Measurements from ENCODE around the gene SHROOM3.

Gene SHROOM3

GRCh38 chr4:76692761-76693160 is 257.7 kb downstream of the SHROOM3 start:
- DNase-seq (ENCODE audit: low read depth in 2 of 2): no peak

DNA sequence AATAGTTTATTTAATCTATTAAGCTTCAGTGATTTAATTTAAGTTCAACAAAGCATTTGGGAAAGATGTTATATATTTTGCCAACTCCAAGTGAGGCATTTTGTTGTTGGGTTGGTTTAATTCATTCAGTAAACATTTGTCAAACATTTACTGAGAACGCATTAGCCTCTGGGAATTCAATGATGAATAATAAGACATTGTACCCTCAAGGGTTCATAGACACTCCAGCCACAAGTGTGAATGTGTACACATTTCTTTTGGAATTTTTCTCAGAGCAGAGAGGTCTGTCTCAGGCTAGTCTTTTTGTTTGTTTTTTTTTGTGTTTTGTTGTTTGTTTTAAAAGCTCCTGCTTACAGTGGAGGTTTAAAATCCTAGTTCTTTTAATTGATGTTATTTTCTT is 259.0 kb downstream of the SHROOM3 start:
- no peak for DNase-seq (ENCODE audit: low read depth in 2 of 2)

- DNase-seq (ENCODE audit: low read depth in 2 of 2): no peak
Observed at GRCh38 chr4:76696109-76696508, 261.1 kb downstream of the SHROOM3 start.

- no peak for DNase-seq (ENCODE audit: low read depth in 2 of 2)
Observed at GRCh38 chr4:76697129-76697803, 262.2 kb downstream of the SHROOM3 start.

DNA sequence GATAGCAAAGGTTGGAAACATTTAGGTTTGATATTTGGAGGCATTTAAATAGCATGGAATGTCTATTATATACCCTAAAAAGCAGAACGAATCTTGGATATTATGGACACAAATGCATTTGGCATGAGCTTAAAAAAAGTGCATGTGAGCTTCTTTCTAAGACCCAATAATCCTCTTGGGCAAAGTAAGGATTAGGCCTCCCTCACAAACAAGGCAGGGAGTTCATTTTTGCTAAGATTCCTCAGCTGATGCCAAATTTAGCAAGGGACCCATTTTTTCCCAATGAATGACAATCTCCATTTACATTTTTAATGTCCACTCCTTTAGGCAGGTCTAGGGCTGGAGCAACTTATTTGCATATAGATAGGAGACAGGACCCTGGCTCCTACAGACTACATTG is 263.1 kb downstream of the SHROOM3 start:
- DNase-seq (ENCODE audit: low read depth in 2 of 2): no peak

DNA sequence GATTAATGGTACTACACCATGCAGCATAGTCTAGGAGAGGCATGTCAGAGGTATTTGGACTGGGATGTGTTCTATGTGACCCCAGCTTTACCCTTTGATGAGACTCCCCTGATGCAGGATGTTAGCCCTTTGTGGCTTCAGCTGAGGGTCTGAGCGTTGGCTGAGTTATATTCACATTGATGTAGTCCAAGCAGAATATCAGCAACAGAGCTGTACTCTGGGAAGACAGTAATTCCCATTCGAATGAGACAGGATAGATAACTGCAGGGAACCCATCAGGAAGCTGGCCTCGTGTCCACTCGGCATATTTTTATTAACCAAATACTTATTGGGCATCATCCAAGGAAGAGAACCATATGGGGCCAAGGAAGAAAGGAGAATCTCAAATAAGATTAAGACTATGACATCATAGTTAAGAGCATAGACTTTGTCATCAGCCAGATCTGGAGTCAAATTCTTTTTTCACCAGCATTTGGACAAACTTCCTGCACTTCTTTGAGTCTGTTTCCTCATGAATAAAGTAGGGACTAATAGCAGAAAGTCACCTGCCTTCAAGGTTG is 264.8 kb downstream of the SHROOM3 start:
- no peak for DNase-seq (ENCODE audit: low read depth in 2 of 2)

- no peak for DNase-seq (ENCODE audit: low read depth in 2 of 2)
Observed at GRCh38 chr4:76702440-76703122, 267.6 kb downstream of the SHROOM3 start.

DNA sequence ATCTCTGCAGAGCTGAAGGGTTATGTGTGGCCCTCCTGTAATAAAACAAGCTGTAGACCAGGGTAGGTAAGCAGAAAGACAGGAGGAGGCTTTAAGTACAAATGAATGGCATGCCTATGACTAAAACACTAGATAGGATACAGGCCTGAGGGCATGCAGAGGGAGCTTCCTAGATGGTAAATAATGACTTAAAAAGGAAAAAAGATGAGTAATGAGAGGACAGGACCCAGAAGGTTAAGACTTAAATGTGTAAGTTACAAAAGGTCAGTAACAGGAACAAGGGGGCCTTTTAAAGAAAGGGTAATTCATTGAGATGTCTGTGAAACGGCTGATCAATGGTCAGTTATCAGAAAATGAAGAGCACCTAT is 268.1 kb downstream of the SHROOM3 start:
- DNase-seq (ENCODE audit: low read depth in 2 of 2): no peak

DNA sequence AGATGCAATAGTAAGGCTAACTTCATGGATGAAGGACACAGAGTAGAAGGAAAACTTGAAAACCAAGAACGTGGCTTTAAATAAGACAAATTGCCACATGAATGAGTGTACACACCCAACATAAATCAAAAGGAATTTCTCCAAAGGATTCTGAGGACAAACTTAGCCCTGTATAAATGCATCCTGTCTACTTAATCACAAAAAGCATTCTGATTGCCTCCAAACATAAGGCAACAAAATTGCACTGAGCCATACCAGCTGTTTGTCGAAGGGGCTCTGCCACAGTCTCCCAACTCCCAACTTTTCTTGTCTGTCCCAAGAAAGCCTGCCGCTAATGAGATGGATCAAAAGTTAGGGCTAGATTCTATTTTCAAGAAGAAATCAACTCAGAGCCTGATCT is 268.6 kb downstream of the SHROOM3 start:
- DNase-seq (ENCODE audit: low read depth in 2 of 2): no peak

DNA sequence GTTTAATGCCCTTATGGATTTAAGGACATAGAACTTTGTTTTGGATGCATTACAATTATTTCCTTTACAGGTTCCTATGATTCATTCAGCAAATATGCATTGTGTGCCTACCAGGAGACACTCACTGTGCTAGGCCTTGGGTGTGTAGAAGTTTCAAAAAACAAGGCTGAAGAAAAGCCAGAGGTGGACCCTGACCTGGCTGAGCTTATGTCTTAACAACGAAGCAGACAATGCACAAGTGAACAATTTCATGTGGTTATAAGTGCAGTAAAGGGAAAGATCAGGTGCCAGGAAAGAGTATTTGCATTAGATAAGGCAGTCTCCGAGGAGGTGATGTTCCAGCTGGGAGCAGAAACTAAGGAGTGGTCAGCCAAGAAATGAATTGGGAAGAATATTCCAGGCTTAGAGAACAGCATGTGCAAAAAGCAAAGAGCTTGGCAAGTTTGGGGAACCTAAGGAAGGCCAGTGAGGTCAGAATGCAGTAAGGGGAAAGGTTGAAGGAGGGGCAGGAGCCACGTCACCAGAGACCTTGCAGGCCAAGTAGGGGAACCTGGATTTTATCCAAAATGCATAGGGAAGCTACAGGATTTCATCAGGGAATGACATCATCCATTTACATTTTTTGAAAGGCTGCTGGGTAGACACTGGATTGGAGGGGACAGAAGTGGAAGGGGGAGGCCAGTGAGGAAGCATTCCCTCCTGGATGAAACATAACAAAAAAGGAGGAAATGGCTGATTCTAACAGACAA is 269.3 kb downstream of the SHROOM3 start:
- DNase-seq (ENCODE audit: low read depth in 2 of 2): peak; percentile 65

DNA sequence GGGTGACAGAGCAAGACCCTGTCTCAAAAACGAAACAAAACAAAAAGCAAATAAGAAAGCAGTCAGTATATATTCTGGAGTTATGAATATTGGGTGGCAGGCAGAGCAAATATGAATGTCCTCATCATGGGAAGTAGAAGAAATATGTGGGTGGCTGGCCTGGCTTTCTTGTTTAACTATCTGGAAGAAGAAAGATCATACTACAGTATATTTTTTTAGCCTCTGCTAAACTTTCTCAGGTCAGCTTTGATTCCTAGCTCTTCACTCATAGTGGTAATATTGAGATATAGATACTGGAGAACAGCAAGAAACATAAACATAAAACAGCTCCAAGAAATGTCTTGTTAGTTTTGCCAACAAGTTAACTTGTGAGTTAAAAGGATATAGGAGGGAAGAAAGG is 270.4 kb downstream of the SHROOM3 start:
- DNase-seq (ENCODE audit: low read depth in 2 of 2): no peak

GRCh38 chr4:76706581-76706980 is 271.6 kb downstream of the SHROOM3 start:
- no peak for DNase-seq (ENCODE audit: low read depth in 2 of 2)

DNA sequence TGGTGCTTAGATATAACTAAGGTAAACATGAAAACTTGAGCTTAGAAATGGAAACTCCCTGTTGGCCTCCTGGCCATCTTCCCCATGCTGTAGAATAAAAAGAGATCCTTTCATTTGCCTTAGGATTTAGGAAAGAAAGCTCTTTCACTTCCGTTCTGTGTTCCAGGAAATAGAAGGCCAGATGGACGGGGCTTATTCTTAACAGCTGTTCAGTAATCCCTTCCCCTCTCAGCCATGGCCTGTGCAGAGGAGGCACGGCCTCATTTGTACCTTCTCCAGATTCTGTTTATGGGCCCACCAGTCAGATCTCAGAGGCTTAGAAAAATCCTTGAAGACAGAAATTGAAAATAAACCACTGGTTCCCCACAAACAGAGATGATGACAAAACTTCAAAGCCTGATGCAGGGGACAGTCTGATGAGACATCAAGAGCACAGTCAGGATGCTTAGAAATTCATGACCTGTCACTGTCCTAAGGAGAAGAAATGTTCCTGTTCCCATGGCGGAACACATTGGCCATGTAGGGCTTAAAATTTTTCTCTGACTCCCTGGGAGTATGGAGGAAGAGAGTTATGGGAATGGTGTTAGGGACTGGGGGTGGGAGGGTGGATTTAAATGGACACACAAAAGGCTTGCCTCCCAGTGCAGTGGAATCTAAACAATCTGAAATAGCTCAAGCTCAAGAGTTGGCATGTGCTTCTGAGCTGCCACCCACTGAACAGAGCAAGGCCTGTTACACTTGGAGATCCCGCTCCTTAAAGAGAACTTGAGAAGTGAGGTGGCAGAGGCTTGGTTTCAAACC is 274.1 kb downstream of the SHROOM3 start:
- DNase-seq (ENCODE audit: low read depth in 2 of 2): no peak

- no peak for DNase-seq (ENCODE audit: low read depth in 2 of 2)
Observed at GRCh38 chr4:76709772-76710090, 274.7 kb downstream of the SHROOM3 start.

- no peak for DNase-seq (ENCODE audit: low read depth in 2 of 2)
Observed at GRCh38 chr4:76712564-76712963, 277.5 kb downstream of the SHROOM3 start.

GRCh38 chr4:76714226-76714625 is 279.2 kb downstream of the SHROOM3 start:
- DNase-seq (ENCODE audit: low read depth in 2 of 2): no peak

DNA sequence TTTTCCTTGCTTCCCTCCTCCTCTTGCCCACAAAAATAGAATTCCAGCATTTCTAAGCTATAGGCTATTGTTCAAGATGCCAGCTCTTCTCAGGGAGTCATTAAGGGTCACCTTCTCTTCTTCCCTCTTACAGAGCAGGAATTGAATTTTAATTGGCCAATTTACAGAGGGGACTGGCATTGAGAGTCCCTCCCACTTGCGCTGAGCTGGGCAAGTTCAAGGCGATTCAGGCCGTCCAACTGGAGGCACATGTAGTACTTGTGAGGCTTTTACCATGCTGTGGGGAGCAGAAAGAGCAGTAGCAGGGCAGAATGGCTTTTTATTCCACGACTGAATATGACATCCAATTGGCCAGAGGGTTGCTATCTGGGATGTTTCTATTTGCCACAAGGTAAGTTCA is 281.0 kb downstream of the SHROOM3 start:
- no peak for DNase-seq (ENCODE audit: low read depth in 2 of 2)

GRCh38 chr4:76716658-76717057 is 281.6 kb downstream of the SHROOM3 start:
- DNase-seq (ENCODE audit: low read depth in 2 of 2): no peak

GRCh38 chr4:76717431-76717830 is 282.4 kb downstream of the SHROOM3 start:
- DNase-seq (ENCODE audit: low read depth in 2 of 2): no peak

DNA sequence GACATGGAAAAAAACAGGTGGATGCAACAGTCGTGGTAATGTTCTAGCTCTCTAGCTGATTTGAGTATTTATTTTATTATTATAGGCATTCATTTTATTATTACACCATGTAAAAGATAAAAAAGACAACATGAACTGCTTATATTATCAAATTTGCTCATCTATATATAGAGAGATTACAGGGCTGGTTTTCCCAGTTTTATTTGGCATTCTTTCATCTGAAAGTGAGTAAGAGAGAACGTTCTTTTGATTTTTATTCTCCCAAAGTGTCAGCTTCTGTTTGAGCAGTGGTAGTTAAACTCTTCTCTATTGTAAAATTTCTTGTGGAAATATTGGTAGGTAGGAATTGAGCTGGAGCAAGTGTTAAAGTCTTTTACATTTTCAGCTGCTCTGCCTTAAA is 283.0 kb downstream of the SHROOM3 start:
- no peak for DNase-seq (ENCODE audit: low read depth in 2 of 2)

DNA sequence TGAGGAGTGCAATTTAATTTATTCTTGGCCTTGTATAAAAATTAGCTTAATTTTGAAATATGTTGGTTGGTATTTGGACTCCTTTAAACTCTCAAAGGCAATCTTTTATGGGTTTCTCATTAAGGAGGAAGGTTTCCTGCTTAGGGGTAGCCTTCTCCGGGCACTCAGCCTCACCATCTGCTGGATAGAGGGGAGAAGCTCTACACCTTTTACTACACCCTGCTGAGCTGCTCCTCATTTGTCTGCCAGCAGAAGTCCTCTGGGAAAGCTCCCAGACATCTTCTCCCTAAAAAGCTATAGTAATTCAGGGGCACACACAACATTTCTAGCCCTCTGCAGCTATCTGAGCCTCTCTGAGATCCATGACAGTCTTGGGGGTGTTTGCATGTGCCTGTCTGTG is 283.8 kb downstream of the SHROOM3 start:
- DNase-seq (ENCODE audit: low read depth in 2 of 2): no peak

- no peak for DNase-seq (ENCODE audit: low read depth in 2 of 2)
Observed at GRCh38 chr4:76720121-76720520, 285.1 kb downstream of the SHROOM3 start.
